Esophagus muscularis mucosa (tissue), 4 donors: ENCODE measurements around the gene SLC8A1.

ENCODE experiments used
- EP300 ChIP-seq: sonication (generic); formaldehyde crosslinking; IDR thresholded peaks from one replicate; pipeline ENCODE4 v1.6.1; 2017; ENCODE audit warnings: antibody characterized with exemption
- POLR2A ChIP-seq: fragments of 450-650 bp; IDR thresholded peaks from one replicate; pipeline ENCODE4 v1.6.1; 2017; ENCODE audit warnings: antibody characterized with exemption, moderate library complexity, mild to moderate bottlenecking, low read depth
- POLR2AphosphoS5 ChIP-seq, 2 donors: sonication (generic); formaldehyde crosslinking; IDR thresholded peaks; one replicate each; pipeline ENCODE4 v1.6.1; 2017; ENCODE audit warnings: antibody characterized with exemption in 2 of 2
- TF ChIP-seq, protein P1 (sequence below), 3 experiments: fragments of 200-600 bp in 2 of 3; fragments of 450-650 bp in 1 of 3; sonication (generic) in 2 of 3; IDR thresholded peaks; one replicate each; pipeline ENCODE4 v1.5.1; 2017 to 2019; ENCODE audit warnings: antibody characterized with exemption in 3 of 3, mild to moderate bottlenecking in 2 of 3, moderate library complexity in 1 of 3

- TF ChIP-seq, protein P1, sequence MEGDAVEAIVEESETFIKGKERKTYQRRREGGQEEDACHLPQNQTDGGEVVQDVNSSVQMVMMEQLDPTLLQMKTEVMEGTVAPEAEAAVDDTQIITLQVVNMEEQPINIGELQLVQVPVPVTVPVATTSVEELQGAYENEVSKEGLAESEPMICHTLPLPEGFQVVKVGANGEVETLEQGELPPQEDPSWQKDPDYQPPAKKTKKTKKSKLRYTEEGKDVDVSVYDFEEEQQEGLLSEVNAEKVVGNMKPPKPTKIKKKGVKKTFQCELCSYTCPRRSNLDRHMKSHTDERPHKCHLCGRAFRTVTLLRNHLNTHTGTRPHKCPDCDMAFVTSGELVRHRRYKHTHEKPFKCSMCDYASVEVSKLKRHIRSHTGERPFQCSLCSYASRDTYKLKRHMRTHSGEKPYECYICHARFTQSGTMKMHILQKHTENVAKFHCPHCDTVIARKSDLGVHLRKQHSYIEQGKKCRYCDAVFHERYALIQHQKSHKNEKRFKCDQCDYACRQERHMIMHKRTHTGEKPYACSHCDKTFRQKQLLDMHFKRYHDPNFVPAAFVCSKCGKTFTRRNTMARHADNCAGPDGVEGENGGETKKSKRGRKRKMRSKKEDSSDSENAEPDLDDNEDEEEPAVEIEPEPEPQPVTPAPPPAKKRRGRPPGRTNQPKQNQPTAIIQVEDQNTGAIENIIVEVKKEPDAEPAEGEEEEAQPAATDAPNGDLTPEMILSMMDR (IDR thresholded peaks at IDR 0.05) = no peak
- TF ChIP-seq POLR2A = no peak
- TF ChIP-seq EP300 = no peak
- TF ChIP-seq POLR2AphosphoS5 (IDR thresholded peaks at IDR 0.05) = no peak
Measured at GRCh38 chr2:40279482-40279881, 172.4 kb downstream of the SLC8A1 start.
